HepG2 (cell line): Measurements from ENCODE around the gene CLIC1. TPM values are rescaled to one million over a fixed set of nuclear protein-coding genes. Genes with fewer than 3 reads are reported as not detected.

Experiments
- MIER3 ChIP-seq: IDR thresholded peaks from 2 replicates; pipeline ENCODE4 v1.6.1; 2016; ENCODE audit warnings: missing compliant biosample characterization, borderline replicate concordance
- MTA1 ChIP-seq: sonication (generic); formaldehyde crosslinking; IDR thresholded peaks from 2 replicates; pipeline ENCODE4 v1.4.0; 2020; ENCODE audit warnings: missing genetic modification reagents, mild to moderate bottlenecking, borderline replicate concordance
- NFYB ChIP-seq: sonication (generic); formaldehyde crosslinking; IDR thresholded peaks from 2 replicates; pipeline ENCODE4 v1.4.0; 2020; ENCODE audit warnings: missing genetic modification reagents
- PHF8 ChIP-seq: sonication (generic); formaldehyde crosslinking; IDR thresholded peaks from 2 replicates; pipeline ENCODE4 v1.5.0; 2020; ENCODE audit warnings: missing genetic modification reagents
- ZNF34 ChIP-seq: sonication (generic); formaldehyde crosslinking; IDR thresholded peaks from 2 replicates; pipeline ENCODE4 v1.4.0; 2020; ENCODE audit warnings: mild to moderate bottlenecking, missing genetic modification reagents, borderline replicate concordance
- ZNF510 ChIP-seq: sonication (generic); formaldehyde crosslinking; IDR thresholded peaks from 2 replicates; pipeline ENCODE4 v1.4.0; 2020; ENCODE audit warnings: low read depth, mild to moderate bottlenecking, missing genetic modification reagents
- ZNF564 ChIP-seq: sonication (generic); formaldehyde crosslinking; IDR thresholded peaks from 2 replicates; pipeline ENCODE4 v1.8.1; 2023; ENCODE audit warnings: mild to moderate bottlenecking, missing genetic modification reagents
- ZNF747 ChIP-seq: sonication (generic); formaldehyde crosslinking; IDR thresholded peaks from 2 replicates; pipeline ENCODE4 v1.8.1; 2023; ENCODE audit warnings: missing genetic modification reagents, mild to moderate bottlenecking, borderline replicate concordance
- ZNF839 ChIP-seq: sonication (generic); formaldehyde crosslinking; IDR thresholded peaks from 2 replicates; pipeline ENCODE4 v1.4.0; 2020; ENCODE audit warnings: missing genetic modification reagents, mild to moderate bottlenecking, borderline replicate concordance
- polyA plus RNA-seq, 8 experiments: library from polyadenylated mRNA; depleted of rRNA in 3 of 8; stranded (reverse) in 7 of 8; unstranded in 1 of 8; fragments of >200 nt; fragmentation: Illumina TruSeq in 4 of 8; extraction: Trizol in 4 of 8; gene quantifications; 2 replicates each; pipeline versions ENCODE4 v1.2.1 to v1.2.3, GENCODE V29; 2011 to 2016; ENCODE audit warnings: low read depth in 4 of 8, missing spikeins in 1 of 8, mixed read lengths in 1 of 8; ENCODE audit not compliant: insufficient read depth in 1 of 8
- total RNA-seq, 5 experiments: library from RNA; depleted of rRNA; stranded (reverse); fragments of >200 nt; fragmentation: Illumina TruSeq; extraction: Trizol; gene quantifications; 2 replicates each; pipeline ENCODE4 v1.2.3, GENCODE V29; 2016; ENCODE audit warnings: low read depth in 1 of 5
- TF ChIP-seq, protein P1 (sequence below): sonication (generic); formaldehyde crosslinking; IDR thresholded peaks from 2 replicates; pipeline ENCODE4 v1.8.0; 2022; ENCODE audit warnings: missing genetic modification reagents, mild to moderate bottlenecking, borderline replicate concordance
- TF ChIP-seq, protein P2 (sequence below): sonication (generic); formaldehyde crosslinking; IDR thresholded peaks from 2 replicates; pipeline ENCODE4 v1.5.1; 2020; ENCODE audit warnings: mild to moderate bottlenecking, missing genetic modification reagents
- TF ChIP-seq, protein P3 (sequence below): sonication (generic); formaldehyde crosslinking; IDR thresholded peaks from 2 replicates; pipeline ENCODE4 v1.5.0; 2020; ENCODE audit warnings: mild to moderate bottlenecking, missing genetic modification reagents, borderline replicate concordance

CLIC1 gene
- total and polyA plus RNA-seq, 2 of the 13 experiments (the other 11 are each of a cell fraction or from before 2014, with no cell fraction given) = 602 to 891 TPM

DNA sequence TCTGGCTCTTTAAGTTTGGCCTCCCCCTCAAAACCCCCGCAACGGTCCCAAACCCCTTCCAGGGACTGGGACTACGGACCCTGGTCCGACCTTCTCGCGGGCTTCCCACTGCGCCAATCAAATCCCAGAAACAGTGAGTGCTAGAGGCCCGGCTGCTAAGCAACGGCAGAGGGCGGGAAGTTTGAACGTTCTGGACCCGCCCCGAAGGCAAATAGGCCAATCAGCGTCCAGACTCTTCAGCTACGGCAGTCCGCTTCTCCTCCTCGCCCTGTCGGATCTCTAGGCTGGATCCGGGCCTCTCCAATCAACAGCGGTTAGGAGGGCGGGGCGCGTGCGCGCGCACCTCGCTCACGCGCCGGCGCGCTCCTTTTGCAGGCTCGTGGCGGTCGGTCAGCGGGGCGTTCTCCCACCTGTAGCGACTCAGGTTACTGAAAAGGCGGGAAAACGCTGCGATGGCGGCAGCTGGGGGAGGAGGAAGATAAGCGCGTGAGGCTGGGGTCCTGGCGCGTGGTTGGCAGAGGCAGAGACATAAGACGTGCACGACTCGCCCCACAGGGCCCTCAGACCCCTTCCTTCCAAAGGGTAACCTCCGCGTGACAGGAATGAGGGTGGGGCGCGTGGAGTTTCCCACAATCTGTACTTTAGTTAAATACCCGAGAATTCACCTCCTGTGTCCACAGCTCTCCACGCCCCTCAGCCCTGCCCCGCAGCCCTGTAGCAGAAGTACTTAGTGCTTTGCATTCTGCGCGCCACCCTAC lies 3.5 kb upstream of the CLIC1 start, which contains the start of gene MSH5 (continued):
- TF ChIP-seq MTA1 (CRISPR knock-in tag) = peak; percentile 90; the same call in 1 of the 2 replicates
- TF ChIP-seq, protein P1, sequence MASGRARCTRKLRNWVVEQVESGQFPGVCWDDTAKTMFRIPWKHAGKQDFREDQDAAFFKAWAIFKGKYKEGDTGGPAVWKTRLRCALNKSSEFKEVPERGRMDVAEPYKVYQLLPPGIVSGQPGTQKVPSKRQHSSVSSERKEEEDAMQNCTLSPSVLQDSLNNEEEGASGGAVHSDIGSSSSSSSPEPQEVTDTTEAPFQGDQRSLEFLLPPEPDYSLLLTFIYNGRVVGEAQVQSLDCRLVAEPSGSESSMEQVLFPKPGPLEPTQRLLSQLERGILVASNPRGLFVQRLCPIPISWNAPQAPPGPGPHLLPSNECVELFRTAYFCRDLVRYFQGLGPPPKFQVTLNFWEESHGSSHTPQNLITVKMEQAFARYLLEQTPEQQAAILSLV (CRISPR knock-in tag) = peak; percentile 99
- TF ChIP-seq ZNF34 (CRISPR knock-in tag) = peak; percentile 52; the same call in 1 of the 2 replicates
- TF ChIP-seq, protein P2, sequence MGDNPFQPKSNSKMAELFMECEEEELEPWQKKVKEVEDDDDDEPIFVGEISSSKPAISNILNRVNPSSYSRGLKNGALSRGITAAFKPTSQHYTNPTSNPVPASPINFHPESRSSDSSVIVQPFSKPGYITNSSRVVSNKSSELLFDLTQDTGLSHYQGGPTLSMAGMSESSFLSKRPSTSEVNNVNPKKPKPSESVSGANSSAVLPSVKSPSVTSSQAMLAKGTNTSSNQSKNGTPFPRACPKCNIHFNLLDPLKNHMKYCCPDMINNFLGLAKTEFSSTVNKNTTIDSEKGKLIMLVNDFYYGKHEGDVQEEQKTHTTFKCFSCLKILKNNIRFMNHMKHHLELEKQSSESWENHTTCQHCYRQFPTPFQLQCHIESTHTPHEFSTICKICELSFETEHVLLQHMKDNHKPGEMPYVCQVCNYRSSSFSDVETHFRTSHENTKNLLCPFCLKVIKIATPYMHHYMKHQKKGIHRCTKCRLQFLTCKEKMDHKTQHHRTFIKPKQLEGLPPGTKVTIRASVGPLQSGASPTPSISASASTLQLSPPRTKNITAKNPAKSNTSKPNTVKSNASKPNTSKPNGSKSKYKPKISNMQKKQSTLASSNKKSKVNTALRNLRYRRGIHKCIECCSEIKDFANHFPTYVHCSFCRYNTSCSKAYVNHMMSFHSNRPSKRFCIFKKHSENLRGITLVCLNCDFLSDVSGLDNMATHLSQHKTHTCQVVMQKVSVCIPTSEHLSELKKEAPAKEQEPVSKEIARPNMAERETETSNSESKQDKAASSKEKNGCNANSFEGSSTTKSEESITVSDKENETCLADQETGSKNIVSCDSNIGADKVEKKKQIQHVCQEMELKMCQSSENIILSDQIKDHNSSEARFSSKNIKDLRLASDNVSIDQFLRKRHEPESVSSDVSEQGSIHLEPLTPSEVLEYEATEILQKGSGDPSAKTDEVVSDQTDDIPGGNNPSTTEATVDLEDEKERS = peak; percentile 79
- peak; percentile 98 for TF ChIP-seq ZNF510 (CRISPR knock-in tag)
- peak; percentile 96 for TF ChIP-seq ZNF564
- TF ChIP-seq ZNF839 (CRISPR knock-in tag) = peak; percentile 83
- TF ChIP-seq MIER3 (CRISPR knock-in tag) = no peak; the same call in 1 of the 2 replicates
- peak; percentile 98 for TF ChIP-seq NFYB (CRISPR knock-in tag)
- TF ChIP-seq ZNF747 (CRISPR knock-in tag) = peak; percentile 94
- TF ChIP-seq, protein P3, sequence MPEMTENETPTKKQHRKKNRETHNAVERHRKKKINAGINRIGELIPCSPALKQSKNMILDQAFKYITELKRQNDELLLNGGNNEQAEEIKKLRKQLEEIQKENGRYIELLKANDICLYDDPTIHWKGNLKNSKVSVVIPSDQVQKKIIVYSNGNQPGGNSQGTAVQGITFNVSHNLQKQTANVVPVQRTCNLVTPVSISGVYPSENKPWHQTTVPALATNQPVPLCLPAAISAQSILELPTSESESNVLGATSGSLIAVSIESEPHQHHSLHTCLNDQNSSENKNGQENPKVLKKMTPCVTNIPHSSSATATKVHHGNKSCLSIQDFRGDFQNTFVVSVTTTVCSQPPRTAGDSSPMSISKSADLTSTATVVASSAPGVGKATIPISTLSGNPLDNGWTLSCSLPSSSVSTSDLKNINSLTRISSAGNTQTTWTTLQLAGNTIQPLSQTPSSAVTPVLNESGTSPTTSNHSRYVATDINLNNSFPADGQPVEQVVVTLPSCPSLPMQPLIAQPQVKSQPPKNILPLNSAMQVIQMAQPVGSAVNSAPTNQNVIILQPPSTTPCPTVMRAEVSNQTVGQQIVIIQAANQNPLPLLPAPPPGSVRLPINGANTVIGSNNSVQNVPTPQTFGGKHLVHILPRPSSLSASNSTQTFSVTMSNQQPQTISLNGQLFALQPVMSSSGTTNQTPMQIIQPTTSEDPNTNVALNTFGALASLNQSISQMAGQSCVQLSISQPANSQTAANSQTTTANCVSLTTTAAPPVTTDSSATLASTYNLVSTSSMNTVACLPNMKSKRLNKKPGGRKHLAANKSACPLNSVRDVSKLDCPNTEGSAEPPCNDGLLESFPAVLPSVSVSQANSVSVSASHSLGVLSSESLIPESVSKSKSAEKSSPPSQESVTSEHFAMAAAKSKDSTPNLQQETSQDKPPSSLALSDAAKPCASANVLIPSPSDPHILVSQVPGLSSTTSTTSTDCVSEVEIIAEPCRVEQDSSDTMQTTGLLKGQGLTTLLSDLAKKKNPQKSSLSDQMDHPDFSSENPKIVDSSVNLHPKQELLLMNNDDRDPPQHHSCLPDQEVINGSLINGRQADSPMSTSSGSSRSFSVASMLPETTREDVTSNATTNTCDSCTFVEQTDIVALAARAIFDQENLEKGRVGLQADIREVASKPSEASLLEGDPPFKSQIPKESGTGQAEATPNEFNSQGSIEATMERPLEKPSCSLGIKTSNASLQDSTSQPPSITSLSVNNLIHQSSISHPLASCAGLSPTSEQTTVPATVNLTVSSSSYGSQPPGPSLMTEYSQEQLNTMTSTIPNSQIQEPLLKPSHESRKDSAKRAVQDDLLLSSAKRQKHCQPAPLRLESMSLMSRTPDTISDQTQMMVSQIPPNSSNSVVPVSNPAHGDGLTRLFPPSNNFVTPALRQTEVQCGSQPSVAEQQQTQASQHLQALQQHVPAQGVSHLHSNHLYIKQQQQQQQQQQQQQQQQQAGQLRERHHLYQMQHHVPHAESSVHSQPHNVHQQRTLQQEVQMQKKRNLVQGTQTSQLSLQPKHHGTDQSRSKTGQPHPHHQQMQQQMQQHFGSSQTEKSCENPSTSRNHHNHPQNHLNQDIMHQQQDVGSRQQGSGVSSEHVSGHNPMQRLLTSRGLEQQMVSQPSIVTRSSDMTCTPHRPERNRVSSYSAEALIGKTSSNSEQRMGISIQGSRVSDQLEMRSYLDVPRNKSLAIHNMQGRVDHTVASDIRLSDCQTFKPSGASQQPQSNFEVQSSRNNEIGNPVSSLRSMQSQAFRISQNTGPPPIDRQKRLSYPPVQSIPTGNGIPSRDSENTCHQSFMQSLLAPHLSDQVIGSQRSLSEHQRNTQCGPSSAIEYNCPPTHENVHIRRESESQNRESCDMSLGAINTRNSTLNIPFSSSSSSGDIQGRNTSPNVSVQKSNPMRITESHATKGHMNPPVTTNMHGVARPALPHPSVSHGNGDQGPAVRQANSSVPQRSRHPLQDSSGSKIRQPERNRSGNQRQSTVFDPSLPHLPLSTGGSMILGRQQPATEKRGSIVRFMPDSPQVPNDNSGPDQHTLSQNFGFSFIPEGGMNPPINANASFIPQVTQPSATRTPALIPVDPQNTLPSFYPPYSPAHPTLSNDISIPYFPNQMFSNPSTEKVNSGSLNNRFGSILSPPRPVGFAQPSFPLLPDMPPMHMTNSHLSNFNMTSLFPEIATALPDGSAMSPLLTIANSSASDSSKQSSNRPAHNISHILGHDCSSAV (CRISPR knock-in tag) = 0 out of 2 replicates have a peak, but pooled peaks have one; percentile 19
- peak; percentile 76 for TF ChIP-seq PHF8
